Activated T-cell treated with anti-CD3 and anti-CD28 coated beads for 24 hours (primary cell): ENCODE data around the gene CHRDL1.
"Not testable (repeated sequence)": the region's sequence is repeated elsewhere in the genome, so short reads cannot be mapped to it uniquely, and the experiment has no call there.

Experiments
- DNase-seq: peaks from one replicate; pipeline ENCODE4 v3.0.0-alpha.2; 2020; ENCODE audit warnings: low read depth

Gene CHRDL1, protein sequence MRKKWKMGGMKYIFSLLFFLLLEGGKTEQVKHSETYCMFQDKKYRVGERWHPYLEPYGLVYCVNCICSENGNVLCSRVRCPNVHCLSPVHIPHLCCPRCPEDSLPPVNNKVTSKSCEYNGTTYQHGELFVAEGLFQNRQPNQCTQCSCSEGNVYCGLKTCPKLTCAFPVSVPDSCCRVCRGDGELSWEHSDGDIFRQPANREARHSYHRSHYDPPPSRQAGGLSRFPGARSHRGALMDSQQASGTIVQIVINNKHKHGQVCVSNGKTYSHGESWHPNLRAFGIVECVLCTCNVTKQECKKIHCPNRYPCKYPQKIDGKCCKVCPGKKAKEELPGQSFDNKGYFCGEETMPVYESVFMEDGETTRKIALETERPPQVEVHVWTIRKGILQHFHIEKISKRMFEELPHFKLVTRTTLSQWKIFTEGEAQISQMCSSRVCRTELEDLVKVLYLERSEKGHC

DNA sequence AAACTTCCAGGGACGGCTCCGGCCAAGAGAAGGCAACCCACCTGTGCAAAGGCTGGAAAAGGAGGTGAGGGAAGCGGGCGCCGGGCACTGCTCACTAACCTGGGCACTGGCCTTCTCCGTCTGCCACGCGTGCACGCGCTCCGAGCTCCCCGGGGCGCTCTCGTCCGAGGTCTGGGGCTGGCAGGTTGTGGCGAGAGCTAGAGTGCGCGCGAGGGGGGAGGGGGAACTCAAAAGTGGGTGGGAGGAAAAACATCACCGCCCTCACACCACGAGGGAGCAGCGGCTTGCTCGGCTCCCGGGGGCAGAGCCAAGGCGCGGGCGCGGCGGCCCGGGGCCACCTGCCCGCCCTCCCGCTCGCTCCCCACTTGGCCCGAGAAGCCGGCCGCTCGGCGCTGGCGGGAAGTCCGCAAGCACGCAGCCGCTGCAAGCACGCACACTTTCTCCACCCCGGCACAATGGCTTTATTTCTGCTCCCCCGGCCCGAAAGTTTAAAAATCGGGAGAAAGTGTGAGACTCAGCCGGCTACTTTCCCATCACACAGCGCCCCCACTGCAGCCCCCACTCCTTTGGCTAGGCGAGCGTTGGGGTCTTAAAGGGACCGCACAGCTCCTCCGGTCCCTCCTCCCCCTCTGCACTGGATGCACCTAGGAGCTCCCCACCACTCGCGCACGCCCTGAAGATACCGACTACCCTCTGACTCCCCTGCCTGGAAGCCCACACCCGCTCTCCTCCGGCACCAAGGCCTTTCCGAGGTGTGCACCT is at the start of gene CHRDL1:
TSS of gene CHRDL1 (minus strand) at position 173 of the 762 bp plus-strand sequence. CDS start 3,636 bp downstream, outside the sequence.
- DNase-seq: no peak

DNA sequence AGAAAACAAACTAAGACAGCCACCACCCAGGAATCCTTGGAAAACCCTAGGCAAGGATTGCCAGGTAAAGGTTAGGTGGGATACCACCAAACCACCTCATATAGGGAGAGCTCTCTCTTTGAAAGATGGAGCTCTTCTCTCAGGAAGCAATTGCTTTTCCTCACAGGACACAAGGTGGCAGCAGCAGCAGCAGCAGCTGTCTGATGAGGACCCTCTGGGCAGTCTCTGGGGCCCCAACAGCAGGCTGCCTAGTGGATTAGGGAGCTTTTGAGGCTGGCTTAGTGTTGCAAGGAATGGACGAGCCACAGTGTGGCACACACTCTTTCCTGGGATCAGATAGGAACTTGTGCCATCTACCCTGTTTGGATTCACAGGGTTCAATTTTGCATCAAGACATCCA is 41.4 kb upstream of the CHRDL1 start:
- DNase-seq: no peak

DNA sequence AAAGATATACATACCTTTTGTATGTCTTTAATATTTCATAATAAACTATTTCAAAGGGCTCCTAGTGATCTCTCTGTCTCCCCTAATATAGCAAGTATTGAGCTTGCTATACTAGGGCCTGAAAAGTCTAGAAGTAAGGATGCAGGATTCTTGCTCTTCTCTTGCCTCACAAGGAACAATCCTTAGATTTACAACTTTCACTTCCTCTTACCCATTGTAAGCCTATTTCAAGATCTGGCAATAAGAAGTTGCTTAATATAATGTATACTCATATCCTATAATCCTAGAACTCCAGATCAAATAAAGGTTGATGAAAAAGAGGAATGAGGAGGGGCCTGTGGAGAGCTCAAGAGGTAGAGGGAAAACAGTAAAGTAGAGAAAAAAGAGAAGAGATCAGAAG is 40.8 kb upstream of the CHRDL1 start:
- DNase-seq: no peak

DNA sequence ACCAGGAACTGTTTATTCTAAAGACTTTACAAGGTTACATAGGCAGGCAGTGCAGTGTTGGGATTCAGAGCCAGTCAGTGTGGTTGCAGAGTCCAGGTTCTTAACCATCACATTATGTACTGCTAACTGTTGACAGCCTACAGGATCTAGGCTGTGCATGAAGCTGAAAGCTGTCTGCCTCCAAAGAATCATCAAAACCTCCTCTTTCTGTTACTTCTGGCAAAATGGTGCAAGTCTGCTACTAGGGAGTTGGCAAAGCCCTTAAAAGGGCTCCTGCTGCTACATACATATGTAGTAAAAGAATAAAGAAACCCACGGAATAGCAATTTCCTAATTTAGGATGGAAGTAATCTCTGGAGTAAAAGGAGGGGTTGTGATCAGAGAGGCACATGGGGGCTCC is 40.4 kb upstream of the CHRDL1 start:
- DNase-seq: no peak

DNA sequence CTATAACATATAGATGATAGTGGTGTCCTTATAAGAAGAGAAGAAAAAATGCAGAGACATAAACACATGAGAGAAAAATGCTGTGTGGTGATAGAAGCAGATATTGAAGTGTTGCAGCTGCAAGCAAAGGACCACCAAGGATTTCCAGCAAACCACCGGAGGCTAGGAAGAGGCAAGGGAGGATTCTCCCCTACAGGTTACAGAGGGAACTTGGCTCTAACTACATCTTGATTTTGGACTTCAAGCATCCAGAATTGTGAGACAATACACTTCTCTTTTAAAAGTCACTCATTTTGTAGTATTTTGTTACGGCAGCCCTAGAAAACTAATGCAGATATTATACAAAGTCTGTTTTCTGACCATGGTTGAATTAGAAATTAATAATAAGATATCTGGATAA is 30.4 kb upstream of the CHRDL1 start:
- no peak for DNase-seq

DNA sequence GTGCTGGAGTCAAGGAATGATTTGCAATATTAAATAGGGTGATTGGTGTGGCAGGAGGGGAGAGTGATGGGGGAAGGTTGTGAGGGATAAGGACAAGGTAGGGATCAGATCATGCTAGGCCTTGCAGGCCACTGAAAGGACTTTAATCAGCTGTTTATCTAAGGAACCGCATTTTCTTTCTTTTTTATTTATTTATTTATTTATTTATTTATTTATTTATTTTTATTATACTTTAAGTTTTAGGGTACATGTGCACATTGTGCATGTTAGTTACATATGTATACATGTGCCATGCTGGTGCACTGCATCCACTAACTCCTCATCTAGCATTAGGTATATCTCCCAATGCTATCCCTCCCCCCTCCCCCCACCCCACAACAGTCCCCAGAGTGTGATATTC is 20.9 kb upstream of the CHRDL1 start:
- not testable (repeated sequence) for DNase-seq

DNA sequence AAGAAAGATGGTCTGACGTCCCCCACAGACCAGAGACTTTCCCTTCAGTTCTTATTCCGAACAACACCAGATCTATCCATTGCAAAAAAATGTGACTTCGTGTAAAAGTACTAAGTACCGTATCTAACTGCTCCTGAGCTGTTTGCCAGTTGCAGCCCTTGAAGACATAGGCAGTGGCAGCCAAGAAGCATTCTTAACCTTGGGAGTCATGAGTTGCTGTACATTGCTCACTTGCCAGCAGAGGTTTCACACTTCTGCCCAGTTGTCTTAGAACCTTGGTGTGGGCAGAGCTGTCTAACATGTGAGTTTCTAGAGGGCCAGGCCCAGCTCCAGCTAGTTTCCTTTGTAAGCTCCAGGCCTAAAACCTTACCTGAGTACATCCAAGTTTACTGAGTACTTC is 10.5 kb upstream of the CHRDL1 start:
- DNase-seq: no peak

DNA sequence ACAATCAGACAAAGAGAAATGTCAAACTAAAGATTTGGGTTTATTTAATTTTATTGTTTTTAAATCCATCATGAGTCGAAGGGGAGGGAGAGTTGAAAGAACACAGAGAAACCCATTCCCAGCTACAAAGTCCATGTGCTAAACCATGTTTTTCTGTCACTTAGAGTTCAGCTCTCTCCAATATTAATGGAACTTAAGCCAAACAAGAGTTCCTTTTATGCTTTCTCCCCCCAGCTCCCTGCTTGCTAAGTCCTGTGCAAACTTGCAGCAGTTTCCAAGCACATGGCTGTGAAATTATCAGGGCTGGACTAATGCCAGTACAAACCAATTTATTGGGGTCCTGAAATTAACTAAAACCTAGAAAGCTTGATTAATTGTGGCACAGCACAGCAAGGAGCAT is 9.7 kb upstream of the CHRDL1 start:
- no peak for DNase-seq

DNA sequence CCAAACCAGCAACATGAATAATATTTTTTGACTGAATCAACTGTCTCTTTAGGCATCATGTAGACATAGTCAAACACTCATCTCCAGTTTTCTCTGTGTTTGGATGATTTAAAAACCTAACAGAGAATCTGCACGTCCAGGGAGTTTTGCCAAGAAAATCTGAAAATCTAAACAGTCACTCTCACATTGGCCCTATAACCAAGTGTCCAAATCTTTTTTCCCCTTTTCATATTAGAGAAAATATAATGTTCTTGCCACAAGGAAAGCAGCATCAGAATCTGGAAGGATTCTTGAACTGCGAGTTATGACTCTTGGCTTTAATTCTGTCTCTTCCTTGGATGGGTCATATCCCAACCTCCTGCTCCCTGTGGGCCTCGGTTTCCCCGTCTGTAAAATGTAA is 8.8 kb upstream of the CHRDL1 start:
- DNase-seq: no peak

DNA sequence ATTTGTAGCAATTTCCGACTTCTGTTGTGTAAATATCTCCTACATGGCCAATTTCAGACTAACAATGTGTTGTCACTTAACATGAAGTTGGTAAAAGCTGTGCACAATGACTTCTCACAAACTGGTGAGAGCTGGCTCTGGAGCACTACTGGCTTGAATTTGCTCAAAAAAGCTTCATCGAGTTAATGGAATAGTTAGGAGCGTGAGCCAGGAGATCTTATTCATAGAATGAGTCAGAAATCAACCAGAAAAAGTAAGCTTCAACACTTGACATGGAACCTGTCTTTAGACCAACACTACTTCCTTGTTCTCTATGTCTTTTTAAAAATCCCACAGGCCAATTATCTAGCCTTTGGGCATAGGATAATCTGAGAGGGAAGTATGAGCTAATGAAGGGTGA is 7.9 kb upstream of the CHRDL1 start:
- DNase-seq: no peak

DNA sequence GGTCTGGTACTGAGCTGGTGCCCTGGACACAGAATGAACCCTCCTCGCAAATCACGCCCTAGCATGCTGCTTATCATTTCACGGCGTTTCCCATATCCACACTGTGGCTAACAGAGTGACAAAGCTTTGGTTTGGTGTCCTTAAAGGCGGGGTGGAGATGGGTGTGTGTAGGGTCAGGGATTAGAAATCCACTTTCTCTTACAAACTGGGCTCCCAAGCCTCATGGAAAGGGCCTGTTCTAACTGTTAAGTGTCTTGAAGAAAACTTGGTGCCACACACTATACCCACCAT is 735 bp upstream of the CHRDL1 start:
- no peak for DNase-seq

DNA sequence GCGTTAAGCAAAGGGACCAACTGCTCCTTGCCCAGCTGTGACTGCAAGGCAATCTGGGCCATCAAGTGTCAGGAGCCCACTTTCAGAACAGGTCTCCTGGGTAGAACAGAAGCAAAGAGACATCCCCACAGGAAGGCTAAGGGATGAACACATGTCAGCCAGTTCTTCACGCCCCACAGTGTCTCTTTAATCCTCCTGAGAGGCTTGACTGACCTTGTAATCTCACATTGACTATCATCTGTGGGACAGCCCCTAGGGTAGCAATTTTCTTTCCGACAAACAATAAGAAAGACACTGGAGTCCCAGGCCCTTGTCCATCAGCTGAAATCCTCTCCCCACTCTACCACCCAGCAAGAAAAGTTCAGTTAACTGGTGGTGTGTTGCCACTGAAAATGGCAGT is 1.0 kb downstream of the CHRDL1 start:
- DNase-seq: no peak

DNA sequence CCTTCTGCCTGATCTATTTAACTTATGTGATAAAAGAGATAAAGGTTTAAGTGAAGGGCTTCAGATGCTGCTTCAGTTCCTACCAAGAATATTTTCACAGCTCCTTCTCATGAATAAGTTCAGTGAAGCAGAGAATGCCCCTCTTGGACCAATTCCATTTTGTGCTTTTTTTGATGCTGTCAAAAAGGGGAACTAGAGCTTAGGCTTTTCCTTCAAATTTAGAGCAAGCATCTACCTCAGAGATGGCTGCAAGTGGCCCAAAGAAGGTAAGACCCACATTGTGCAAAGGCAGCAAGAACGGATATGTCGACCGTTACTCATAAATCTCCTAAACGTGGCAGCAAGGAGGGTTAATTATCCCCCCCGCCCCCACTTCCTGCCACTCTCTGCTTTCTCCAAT is 4.5 kb downstream of the CHRDL1 start:
- DNase-seq: no peak

DNA sequence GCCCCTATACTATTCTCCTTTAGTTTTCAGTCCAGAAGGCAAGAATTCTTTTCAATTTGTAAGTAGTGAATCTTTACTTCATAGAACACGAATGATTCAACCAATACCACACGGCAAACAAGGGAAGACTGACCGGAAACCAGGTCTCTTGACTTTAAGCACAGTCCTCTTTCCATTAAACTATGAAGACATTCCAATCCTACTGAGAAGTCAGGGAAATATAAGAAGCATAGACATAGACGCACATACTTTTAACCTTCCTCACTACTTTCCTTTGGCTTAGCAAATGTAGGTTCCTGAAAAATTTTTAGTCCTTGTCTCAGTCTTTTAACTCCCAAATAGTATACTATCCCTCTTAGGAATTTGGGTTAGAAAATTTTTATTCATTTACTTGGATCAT is 9.1 kb downstream of the CHRDL1 start:
- DNase-seq: no peak

DNA sequence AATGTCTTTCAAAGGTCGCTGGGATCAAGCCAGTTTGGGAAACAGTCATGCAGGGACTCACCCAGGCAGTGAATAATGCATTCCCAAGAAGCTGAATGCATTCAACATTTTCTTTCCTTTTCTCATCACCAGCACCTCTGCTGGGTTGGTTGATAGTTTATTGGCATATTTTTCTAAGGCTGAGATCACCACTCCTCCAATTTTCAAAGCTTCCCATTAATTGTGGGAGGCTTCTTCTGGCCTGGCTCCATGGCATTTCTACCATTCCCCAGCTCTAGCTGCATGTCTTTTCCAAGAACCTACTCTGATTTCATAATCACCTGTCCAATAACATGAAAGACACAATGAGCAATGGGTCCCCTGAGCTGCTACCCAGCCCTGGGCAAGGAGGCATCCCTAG is 35.8 kb downstream of the CHRDL1 start:
- no peak for DNase-seq

DNA sequence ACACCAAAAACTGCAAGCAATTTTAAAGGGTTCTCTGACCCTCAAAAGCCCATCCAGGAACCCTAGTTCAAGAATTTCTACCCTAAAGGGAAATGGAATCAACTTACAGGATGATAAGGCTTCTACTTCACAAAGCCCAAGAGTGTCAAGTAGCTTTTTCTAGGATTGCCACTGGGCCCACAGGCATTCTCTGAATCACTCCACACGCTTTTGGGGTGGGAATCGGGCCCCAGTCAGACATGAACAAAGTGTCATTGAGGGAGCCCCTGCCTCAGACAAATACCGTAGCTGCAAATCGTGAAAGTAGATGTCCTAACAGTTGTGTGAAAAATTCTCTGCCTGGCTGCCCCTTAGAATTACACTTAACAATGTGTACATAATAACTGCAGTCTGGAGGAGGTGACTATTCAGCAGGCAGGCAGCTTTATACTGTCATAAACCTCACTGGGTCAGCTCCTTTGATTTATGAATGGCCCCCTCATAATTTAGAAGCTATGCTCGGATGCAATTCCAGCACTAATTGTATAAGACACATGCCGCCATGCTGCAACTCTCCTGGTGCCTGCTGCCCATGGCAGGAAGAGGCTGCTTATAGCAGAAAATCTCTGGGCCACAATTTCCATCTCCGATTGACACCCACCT is 36.7 kb downstream of the CHRDL1 start:
- no peak for DNase-seq

DNA sequence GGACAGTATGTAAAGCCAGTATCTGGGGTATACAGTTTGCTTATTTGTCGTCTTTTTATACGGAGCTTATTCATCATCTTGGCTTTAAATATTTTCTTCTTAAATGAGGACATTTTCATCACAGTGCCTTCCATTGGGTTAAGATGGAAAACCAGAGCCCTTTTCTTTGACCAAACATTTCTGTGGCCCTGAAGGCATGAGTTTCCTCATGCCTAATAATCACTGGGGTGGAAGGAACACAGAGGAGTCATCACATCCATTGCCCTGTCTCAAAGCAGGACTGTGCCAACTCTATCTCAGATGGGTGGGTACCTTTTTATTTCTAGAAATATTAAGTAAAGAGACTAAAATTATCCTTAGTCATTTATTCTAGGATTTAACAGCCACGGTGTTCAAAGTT is 40.0 kb downstream of the CHRDL1 start:
- DNase-seq: no peak

DNA sequence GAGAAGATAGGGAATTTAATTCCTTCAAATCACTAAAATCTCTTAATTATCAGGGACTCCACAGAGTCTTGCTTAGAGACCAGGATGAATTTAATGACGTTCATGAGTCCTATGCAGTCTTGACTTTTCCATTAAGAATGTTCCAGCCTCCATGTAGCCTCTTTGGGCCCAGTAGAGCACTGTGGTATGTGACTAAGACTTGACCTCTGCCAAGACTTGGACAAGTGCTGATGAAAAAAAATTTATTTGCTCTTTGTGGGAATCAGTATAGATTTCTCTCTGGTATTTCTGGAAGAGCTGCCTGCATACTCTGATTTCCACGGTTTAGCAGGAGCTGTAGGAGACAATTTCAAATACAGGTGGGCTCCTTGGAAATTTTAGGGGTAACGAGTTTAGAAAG is 40.6 kb downstream of the CHRDL1 start:
- DNase-seq: no peak

DNA sequence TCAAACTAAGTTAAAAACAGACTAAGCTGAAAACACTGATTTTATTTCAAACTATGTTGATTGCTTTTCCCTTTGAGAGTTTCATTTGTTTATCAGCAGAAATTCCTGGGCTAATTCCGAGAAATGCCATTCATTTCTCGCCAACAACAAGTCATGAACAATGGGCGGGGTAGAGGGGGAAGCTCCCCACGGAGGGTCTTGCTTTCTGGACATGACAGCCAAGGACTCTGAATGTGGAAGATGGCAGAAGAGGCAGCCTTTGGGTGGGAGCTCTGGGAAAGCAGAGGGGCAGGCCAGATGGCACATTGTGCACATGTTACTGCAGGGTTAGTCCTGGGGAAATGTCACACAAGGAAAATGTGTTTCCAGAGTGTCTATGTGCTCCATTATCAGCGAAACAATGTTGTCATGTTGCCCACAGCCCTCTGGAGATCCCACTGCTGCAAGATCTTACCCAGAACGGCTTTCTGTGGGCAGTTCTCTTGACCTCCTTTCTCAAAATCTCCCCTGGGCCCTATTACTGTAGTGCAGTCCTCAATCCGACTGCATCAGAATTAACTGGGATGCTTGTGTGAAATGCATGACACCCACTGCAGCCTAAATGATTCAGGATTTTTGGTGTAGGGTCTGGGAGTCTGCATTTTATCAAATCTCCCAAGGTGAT is 45.0 kb downstream of the CHRDL1 start:
- DNase-seq: no peak

DNA sequence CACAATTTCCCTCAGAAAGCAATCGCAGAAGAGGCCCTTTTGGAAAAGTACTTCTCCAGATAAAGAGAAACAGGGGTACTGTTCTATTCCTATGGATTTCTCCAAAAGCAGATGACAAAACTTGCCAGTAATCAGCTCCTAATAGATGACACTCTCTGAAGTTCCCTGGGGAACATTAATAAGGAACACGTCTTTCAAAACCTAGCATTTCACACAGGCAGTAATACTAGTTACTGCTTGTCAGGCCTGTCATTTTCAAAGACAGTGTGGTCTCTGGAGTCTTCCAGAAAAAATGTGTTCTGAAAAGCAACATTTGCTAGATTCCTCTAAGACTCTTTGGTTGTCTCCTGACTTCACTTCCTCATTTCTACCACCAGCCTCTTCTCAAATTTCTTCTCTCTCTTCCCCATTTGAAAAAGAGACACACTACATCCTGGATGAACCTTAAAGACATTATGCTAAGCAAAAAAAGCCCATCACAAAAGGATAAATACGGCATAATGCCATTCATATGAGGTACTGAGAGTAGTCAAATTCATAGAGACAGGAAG is 47.3 kb downstream of the CHRDL1 start:
- DNase-seq: no peak

DNA sequence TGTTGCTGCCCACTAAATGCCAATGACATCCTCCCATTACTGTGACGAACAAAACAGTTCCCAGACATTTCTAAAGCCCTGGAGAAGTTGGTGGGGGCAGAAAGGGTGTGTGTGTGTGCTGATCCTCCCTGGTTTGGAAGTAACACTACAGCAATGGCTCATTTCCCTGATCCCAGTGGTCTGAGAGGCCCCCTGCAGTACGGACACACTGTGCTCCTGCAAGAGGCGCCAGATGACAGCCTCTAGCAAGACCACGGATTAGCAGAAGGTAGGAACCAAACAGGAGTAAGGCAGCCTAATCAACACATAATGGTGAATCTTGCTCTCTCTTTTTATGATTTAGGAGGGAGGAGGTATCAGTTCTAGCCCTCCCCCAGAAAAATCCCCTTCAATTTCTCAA is 49.6 kb downstream of the CHRDL1 start:
- no peak for DNase-seq

DNA sequence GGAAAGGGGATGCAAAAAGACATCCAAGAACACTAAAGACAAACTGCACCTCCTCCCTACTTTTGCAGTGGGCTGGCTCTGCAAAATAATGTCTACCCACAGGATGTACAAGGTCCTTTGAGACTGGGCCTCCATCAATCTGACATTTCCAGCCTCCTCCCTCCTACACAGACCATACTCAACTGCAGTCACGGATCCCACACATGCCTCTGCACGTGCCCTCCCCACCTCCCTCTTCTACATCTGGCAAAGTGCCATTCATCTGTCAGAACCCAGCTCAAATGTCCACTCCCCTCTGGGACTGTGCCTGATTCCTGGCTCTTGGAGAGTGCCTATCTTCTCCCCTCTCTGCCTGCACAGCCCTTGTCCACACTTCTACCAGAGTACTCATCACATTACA is 50.3 kb downstream of the CHRDL1 start:
- DNase-seq: no peak
